NCI-H1436 (cell line): ENCODE measurements around the gene PFKL.

ENCODE experiments used
- DNase-seq: peaks from one replicate; lab custom pipeline; 2025; lab: John Stamatoyannopoulos, UW

PFKL gene

GRCh38 chr21:44363278-44363677 is 63.4 kb downstream of the PFKL start:
- no peak for DNase-seq

- DNase-seq, result no peak
Observed at GRCh38 chr21:44364151-44365053, 64.5 kb downstream of the PFKL start.

- no peak for DNase-seq
Observed at GRCh38 chr21:44365251-44365966, 65.6 kb downstream of the PFKL start.

GRCh38 chr21:44365967-44366585 is 66.2 kb downstream of the PFKL start:
- DNase-seq, result no peak

GRCh38 chr21:44366586-44367211 is 66.8 kb downstream of the PFKL start:
- DNase-seq, result no peak

GRCh38 chr21:44368711-44369446 is 69.0 kb downstream of the PFKL start:
- no peak for DNase-seq

- peak; percentile 26 for DNase-seq
Observed at GRCh38 chr21:44370027-44370735, 70.3 kb downstream of the PFKL start.

- DNase-seq, result no peak
Observed at GRCh38 chr21:44370786-44371410, 71.0 kb downstream of the PFKL start.

- no peak for DNase-seq
Observed at GRCh38 chr21:44371596-44371995, 71.7 kb downstream of the PFKL start.

GRCh38 chr21:44372616-44373015 is 72.8 kb downstream of the PFKL start:
- no peak for DNase-seq

GRCh38 chr21:44374601-44375280 is 74.9 kb downstream of the PFKL start:
- no peak for DNase-seq

GRCh38 chr21:44375281-44375651 is 75.4 kb downstream of the PFKL start:
- DNase-seq, result no peak

GRCh38 chr21:44375761-44376241 is 75.9 kb downstream of the PFKL start:
- DNase-seq, result no peak

GRCh38 chr21:44376606-44377005 is 76.8 kb downstream of the PFKL start:
- no peak for DNase-seq
